GM19351 (cell line): ENCODE results near the gene DNER.
"Not testable (repeated sequence)": the region's sequence is repeated elsewhere in the genome, so short reads cannot be mapped to it uniquely, and the experiment has no call there.

ENCODE experiments used
- ATAC-seq: cut with Tn5 transposase; IDR thresholded peaks from one replicate; pipeline ENCODE4 v1.9.1; 2021; ENCODE audit warnings: mild to moderate bottlenecking, moderate library complexity; ENCODE audit not compliant: unreplicated experiment

Gene DNER

GRCh38 chr2:229715895-229716507 lies 1.6 kb upstream of the DNER start:
- no peak for ATAC-seq

- peak; percentile 41 for ATAC-seq
Observed at GRCh38 chr2:229714736-229715541, 584 bp upstream of the DNER start.

GRCh38 chr2:229713371-229714079 lies 830 bp downstream of the DNER start:
- no peak for ATAC-seq

- ATAC-seq, result no peak
Observed at GRCh38 chr2:229712136-229712535, 2.2 kb downstream of the DNER start.

GRCh38 chr2:229708335-229708734 lies 6.0 kb downstream of the DNER start:
- ATAC-seq, result no peak

- no peak for ATAC-seq
Observed at GRCh38 chr2:229703909-229704630, 10.3 kb downstream of the DNER start.

- ATAC-seq, result no peak
Observed at GRCh38 chr2:229701716-229702115, 12.6 kb downstream of the DNER start.

GRCh38 chr2:229701062-229701461 lies 13.3 kb downstream of the DNER start:
- ATAC-seq, result no peak

- ATAC-seq, result no peak
Observed at GRCh38 chr2:229695961-229696360, 18.4 kb downstream of the DNER start.

- ATAC-seq, result not testable (repeated sequence)
Observed at GRCh38 chr2:229693845-229694244, 20.5 kb downstream of the DNER start.

- no peak for ATAC-seq
Observed at GRCh38 chr2:229691631-229692030, 22.7 kb downstream of the DNER start.

GRCh38 chr2:229689307-229689839 lies 25.0 kb downstream of the DNER start:
- no peak for ATAC-seq

- ATAC-seq, result no peak
Observed at GRCh38 chr2:229688141-229688540, 26.2 kb downstream of the DNER start.

- no peak for ATAC-seq
Observed at GRCh38 chr2:229686122-229686919, 28.0 kb downstream of the DNER start.

- ATAC-seq, result no peak
Observed at GRCh38 chr2:229684942-229685562, 29.3 kb downstream of the DNER start.

GRCh38 chr2:229679393-229680125 lies 34.8 kb downstream of the DNER start:
- no peak for ATAC-seq

GRCh38 chr2:229675569-229675968 lies 38.8 kb downstream of the DNER start:
- ATAC-seq, result no peak

GRCh38 chr2:229674830-229675530 lies 39.4 kb downstream of the DNER start:
- no peak for ATAC-seq
